Ovary (tissue), 3 donors: ENCODE data around the gene BRSK2.

ENCODE experiments used
- CTCF ChIP-seq, 3 donors: fragments of 450-650 bp in 2 of 3; fragments of 200-600 bp in 1 of 3; IDR thresholded peaks; one replicate each; pipeline versions ENCODE4 v1.5.1 to v1.8.0; 2016 to 2022; ENCODE audit warnings: antibody characterized with exemption in 3 of 3, mild to moderate bottlenecking in 1 of 3
- POLR2A ChIP-seq: fragments of 450-650 bp; IDR thresholded peaks from one replicate; pipeline ENCODE4 v1.6.1; 2017; ENCODE audit warnings: antibody characterized with exemption, mild to moderate bottlenecking, moderate library complexity
- donor health status: DM: no; HTN: no; CAD: no.

- no peak for TF ChIP-seq CTCF (IDR thresholded peaks at IDR 0.05)
- no peak for TF ChIP-seq POLR2A
Observed at GRCh38 chr11:1482581-1483444, 93.1 kb downstream of the BRSK2 start.
